GM21717 (cell line): ENCODE data around the gene CEP63.
"Not testable (repeated sequence)": the region's sequence is repeated elsewhere in the genome, so short reads cannot be mapped to it uniquely, and the experiment has no call there.

Experiments used
- ATAC-seq: cut with Tn5 transposase; IDR thresholded peaks from one replicate; pipeline ENCODE4 v1.9.1; 2021; ENCODE audit warnings: mild to moderate bottlenecking, moderate library complexity; ENCODE audit not compliant: unreplicated experiment

The CEP63 gene

DNA sequence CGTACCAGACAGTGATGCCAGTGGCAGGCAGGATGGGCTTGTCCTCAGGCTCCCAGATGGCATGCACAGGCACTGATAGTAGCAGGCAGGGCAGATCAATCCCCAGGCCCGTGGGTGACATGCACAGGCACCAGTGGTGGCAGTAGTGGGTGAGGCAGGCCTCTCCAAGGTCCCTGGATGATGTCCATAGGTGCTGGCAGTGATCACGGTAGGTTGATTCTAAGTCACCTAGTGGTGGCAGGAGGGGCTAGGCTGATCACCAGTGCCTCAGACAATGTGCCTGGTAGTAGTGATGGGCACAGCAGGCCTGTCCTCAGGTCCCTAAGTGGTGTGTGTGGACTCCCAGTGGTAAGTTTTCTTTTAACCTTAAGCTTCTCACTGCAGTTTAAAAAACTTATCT, 19.6 kb downstream of the CEP63 start:
- no peak for ATAC-seq

DNA sequence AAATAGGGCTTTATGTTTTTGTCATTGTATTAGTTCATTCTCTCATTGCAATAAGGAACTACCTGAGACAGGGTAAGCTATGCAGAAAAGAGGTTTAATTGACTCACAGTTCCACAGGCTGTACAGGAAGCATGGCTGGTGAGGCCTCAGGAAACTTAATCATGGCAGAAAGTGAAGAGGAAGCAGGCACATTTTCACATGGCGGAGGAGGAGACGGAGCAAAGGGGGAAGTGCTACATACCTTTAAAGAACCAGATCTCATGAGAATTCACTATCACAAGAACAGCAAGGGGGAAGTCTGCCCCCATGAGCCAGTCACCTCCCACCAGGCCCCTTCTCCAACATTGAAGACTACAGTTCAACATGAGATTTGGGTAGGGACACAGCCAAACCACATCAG, 25.6 kb downstream of the CEP63 start:
- no peak for ATAC-seq

DNA sequence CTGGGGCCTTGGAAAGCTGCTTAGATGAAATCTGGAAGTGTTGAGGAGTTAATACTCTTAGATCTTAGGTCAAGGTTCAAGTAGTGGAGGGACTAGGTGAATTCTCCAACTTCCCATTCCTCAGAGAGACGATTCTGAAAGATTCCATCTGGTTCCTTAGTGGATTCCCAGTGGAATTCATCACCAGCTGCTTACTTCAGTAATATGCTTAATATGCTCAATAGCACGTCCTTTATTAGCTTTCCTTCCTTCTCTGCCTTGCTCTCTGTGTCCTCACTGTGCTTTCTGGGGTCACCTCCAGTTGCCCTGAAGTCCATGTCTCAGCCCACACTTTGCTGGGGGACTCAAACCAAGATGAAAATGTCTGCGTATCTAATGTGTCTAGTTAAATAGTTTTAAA, 31.0 kb downstream of the CEP63 start:
- ATAC-seq = no peak

DNA sequence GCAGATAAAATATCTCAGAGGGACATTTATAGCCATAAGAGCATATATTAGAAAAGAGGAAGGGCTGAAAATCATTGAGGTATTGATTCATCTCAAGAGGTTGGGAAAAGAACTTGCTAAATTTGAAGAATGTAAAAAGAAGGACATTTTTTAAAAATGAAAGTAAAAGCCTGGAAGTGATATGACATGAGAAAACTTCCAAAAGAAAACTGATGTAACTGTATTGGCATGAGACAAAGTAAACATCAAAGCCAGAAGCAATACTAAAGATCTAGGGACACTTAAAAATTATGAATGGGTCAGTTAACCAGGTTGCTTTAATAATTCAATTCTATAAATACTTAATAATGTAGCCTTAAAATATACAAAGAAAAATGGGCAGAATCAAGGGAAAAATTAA, 31.9 kb downstream of the CEP63 start:
- ATAC-seq = no peak

DNA sequence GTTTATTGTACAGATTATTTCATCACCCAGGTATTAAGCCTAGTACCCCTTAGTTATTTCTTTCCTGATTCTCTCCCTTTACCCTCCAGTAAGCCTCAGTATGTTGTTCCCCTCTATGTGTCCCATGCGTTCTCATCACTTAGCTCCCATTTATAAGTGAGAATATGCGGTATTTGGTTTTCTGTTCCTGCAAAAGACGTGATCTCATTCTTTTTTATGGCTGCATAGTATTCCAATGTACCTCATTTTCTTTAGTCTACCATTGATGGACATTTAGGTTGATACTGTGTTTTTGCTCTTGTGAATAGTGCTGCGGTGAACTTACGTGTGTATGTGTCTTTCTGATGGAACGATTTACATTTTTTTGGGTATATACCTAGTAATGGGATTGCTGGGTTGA, 36.7 kb downstream of the CEP63 start:
- no peak for ATAC-seq

DNA sequence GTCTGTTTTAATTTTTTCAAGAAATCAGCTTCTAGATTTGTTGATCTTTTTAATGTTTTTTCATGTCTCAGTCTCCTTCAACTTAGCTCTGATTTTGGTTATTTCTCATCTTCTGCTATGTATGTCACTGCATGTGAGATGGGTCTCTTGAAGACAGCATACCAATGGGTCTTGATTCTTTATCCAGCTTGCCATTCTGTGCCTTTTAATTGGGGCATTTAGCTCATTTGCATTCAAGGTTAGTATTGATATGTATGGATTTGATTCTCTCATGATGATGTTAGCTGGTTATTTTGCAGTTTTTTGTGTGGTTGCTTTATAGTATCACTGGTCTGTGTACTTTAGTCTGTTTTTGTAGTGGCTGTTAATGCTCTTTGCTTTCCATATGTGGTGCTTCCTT, 39.4 kb downstream of the CEP63 start:
- ATAC-seq = no peak

DNA sequence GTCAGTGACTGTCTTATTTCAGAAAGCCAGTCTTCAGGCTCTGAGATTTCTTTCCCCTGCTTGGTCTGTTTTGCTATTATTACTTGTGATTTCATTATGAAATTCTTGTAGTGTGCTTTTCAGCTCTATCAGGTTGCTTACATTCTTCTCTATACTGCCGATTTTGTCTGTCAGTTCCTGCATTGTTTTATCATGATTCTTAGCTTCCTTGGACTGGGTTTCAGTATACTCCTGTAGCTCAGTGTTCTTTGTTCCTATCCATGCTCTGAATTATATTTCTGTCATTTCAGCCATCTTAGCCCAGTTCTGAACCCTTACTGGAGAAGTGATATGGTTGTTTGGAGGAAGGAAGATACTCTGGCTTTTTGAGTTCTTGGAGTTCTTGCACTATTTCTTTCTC, 40.5 kb downstream of the CEP63 start:
- ATAC-seq = no peak

DNA sequence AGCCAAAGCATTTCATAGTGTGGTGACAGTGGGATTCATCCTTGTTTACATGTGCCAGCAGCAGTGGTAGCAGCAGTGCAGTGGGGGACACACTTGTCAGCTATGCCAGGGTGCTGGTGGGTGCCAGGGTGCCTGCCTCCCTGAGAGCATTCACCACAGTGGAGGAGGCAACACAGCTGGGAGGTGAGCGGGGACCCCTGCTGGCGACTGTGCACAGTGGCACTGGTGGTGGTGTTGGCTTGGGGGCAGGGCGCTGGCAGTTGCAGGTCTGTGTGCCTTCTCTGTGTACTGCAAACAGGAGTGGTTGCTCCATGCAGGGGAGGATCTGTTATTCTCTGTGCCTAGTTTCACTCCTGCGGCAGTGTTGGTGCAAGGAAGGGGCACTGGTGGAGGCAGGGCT, 41.2 kb downstream of the CEP63 start:
- no peak for ATAC-seq

DNA sequence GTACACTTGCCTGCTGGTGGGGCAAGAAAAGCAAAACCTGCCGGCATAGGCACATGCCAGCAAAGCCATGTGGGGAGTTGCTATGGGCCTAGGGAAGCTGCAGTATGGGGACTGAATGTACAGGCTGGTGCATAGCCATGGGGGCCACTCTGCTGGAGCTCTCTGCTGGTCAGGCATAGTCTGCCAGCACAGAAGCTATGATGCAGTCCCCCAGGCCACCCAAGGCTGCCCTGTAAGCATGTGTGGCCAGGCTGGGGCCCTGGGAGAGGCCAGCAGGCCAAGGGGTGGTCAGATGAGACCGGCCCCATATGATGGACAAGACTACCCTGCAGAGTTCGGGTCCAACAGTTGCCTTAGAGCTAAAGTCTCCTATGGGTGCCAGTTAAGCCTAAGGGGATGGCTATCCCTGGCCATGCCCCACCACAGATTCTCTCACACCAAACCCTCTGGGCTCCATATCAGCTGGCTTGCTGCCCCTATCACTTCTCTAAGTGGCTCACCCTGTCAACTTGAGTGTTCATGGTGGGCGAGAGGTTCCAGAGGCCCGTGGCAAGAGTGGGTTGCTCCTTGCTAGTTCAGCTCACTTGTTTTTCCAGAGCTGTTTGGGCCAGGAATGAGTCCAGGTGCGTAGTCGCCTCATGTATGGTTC, 41.8 kb downstream of the CEP63 start:
- no peak for ATAC-seq

DNA sequence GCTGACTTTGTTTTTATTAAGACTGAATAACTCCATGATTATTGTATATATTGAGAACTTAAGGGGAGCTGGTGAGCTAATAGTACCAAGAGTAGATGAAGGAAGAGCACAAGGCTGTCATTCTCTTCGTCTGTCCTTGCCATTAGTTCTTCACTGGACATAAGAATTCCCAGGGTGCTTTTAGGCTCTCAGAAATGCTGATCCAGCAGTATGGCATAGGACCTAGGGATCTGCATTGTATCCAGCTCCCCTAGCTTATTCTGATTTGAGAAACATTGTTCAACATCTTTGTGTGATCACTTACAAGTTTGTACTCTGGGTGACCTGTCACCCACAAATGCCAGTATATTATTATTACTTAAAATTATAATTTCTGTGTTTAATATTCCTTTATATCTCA, 47.6 kb downstream of the CEP63 start:
- ATAC-seq = no peak

DNA sequence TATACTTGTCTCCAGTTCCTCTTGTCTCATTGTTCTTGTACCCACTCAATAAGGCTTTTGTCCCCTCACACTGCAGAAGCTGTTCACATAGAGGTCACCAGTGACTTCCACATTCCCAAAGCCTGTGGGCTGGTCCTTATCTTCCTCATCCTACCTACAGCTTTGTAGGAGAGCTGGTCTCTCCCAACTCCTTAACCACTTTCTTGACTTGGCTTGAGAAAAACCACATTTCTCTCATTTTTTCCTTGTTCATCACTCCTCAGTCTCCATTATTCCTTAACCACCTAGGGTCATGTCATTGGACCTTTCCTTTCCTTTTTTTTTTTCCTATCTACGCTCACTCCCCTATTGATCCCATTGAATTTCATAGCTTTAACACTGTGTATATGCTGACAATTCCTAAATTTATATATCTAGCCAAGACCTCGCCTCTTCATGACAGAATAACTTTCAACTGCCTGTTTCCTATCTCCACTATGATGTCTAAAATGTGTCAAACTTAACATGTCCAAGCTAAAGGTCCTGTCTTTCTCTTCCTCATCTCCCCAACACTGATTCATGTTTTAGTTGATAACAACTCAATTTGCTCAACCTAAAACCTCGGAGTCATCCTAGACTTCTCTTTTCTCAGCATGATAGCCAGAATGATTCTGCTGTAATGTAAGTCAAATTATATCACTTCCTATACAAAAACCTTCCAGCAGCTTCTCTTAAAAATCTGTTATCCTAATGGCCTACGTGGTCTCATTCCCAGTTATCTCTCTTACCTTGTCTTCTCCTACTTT, 49.5 kb downstream of the CEP63 start:
- ATAC-seq = no peak

DNA sequence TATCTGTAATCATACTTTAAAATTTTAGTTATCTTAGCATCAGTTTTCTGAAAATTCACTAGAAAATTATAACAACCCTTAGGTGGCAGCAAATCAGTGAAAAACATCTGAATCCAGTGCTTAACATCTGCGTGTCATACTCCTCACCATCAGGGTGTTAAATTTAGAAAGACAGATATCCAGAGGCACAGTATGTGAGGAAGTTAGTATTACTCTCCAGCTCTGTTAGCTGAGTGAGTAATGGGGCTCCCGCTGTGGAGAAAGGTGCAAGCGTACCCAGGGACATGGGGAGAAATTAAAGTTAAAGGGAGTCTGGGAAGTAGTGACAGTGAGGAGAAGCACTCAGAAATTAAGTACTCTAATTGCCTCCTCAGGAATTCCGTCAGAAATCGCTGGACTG, 50.9 kb downstream of the CEP63 start:
- ATAC-seq = no peak

DNA sequence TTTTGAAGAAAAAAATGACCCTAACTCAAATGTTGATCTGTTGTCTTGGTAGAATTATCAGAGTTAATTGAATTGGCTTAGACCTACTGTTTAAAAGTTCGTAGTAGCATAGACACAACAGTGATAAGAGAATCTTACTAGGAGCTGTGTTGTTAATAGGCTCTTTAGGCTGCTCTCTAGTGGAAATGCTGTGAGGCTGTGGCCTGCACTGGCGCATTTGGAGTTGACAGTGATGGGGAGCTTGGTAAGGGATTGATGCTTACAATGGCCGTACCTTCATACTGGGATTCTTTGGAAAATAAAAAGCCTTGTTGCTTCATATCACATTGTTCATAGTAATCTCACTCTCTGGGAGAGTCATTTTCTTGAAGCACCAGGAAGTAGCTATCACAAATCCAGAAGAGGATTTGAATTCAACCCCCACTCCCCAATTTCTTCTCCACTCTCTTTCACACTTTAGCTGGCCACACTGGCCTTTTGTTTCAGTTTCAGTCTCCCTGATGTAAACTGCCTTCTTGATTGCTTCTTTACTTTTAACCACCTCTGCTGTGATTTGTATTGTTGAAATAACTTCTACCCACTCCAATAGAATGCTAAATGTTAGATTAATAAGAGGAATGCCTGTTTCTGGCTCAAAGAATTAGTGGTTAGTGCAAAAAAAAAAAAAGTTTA, 56.6 kb downstream of the CEP63 start:
- ATAC-seq = no peak

DNA sequence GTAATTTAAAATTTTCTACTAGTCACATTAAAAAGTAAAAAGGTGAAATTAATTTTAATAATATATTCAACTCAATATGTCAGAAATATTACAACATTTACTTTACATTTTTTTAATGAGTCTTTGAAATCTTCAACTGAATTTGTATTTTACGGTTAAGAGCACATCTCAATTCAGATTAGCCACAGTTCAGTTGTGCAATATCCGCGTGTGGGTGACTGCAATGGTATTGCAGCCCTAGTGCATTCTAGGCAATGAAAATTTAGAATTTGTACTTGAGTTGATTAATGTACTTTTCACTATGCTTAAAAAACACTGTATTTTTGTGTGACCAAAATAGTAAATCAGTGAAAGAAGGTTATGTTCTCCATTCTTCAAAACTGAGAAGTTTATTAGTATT, 57.3 kb downstream of the CEP63 start:
- ATAC-seq = no peak

DNA sequence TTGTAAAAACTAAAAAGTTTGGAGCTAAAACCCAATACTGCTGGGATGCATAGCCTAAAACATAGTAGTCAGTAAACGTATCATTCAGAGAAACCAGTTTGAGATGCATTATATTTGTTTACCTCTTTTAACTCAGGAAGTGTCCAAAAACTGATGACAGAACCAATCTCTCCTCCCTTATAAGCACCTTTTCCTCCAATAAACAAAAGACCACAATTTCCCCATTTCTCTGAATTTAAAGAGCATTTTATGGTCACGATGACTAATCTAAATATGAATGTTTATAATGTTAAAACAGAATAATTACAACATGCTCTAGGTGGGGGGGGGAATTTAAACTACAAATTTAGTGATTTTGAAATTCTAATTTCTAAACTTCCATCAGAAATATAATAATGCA, 58.5 kb downstream of the CEP63 start:
- ATAC-seq = no peak

DNA sequence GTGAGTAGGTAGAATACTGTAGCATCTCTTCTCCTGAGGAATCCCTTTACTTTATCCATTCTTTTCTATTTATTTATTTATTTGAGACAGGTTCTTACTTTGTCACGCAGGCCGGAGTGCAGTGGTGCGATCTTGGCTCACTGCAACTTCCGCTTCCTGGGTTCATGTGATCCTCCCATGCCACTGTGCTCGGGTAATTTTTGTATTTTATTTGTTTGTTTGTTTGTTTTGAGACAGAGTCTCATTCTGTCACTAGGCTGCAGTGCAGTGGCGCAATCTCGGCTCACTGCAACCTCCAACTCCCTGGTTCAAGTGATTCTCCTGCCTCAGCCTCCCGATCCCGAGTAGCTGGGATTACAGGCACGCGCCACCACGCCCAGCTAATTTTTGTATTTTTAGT, 58.9 kb downstream of the CEP63 start:
- not testable (repeated sequence) for ATAC-seq

DNA sequence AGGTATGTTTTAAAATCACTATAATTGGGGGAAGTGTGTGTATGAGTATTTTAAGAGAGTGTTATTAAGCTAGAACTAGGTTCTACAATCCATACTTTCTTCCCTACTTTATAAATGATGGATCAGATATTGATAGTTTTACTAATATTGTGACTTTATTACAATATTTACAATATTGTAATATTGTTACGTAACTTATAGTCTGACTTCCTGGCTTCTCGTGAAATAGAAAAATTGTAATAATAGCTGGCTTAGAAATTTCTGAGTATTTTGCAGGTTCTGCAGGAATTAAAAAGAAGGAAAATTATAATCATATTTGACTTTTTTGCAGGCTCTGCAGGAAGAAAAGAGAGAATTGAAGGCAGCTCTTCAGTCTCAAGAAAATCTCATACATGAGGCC, 60.0 kb downstream of the CEP63 start:
- no peak for ATAC-seq

DNA sequence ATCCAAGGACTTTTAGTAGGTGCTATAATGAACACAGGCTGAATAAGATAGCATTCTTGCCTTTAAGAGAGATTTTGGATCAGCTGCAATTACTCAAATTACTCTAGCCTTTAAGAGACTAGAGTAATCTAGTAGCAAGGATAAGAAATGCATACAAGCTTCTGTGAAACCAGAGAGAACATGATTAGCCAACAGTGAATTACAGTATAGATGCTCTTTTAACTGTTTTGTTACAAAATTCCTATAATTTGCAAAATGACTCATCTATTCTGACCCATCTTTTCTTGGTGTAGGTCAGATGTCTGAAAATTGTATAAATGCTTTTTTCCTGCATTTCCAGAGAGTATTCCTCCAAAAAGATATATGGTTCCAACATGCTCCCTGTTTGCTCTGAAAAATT, 66.9 kb downstream of the CEP63 start:
- no peak for ATAC-seq

DNA sequence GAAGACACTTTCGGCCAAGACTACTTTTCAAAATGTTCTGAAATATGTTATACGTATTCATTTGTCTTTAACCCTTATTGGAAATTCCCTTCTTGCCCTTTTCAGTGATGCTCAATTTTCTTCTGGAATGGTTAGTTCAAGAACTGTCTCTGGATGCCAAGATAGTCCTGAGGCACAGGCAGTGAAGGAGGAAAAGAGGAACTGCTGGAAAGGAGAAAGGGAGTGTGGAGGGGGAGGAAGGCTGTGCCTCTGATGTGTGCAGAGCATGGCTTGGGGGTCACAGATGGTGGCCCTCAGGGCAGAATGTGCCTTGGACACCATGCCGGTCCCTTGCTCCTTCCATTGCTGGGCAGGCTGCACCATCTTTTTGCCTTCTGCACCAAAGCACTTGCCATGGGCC, 73.7 kb downstream of the CEP63 start:
- no peak for ATAC-seq

DNA sequence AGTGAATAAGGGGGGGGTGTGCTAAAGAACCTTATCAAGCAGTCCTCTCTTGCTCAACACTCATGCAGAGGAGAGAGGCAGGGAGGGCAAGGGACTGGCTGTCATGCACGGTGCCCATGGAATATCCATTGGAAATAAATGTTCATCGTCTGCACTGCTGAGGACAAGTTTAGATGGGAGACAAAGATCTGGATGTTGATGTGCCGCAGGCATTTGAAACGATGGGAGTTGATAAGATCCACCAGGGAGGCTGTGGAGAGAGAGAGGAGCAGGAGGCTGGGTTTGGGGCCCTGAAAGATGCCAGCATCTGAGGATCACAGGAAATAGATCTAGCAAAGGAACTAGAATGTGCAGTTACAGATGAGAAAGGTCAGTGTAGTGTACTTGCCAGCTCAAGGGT, 76.2 kb downstream of the CEP63 start:
- no peak for ATAC-seq

DNA sequence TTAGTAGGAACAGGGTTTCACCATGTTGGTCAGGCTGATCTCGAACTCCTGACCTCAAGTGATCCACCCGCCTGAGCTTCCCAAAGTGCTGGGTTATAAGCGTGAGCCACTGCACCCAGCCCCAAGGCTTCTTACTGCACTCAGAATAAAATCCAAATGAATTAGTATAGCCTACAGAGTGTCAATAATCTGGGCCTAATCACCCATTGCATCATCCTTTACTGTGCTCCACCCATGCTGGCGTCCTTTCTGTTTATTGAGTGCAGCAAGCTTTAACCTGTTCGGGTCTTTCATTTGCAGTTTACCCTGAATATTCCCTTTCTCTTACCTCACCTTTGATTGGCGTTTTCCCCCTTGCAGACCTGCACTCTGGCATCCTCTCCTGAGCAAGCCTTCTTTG, 77.7 kb downstream of the CEP63 start:
- ATAC-seq = no peak

DNA sequence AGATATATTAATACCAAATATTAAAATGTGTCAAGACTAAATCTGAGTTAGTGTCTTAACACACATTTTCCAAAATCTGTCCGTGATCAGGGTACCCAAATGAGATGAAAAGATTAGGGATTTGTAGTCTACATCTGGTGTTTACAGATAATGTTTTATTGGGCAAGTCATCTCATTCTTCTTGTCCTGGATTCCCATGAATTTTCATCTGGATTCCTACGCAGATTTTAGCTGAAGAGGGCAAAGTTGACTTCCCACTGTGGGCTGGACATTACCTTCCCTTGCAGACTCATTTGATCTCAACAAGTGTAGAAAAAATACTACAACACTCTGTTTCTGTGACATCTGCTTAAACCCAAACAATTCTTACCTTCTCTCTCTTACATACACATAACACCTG, 79.1 kb downstream of the CEP63 start:
- no peak for ATAC-seq
